Measurements from ENCODE around the gene PNRC1.
A peak's percentile ranks its signal among the peaks of the same experiment; 100 is the strongest.
"Not testable (repeated sequence)": the region's sequence is repeated elsewhere in the genome, so short reads cannot be mapped to it uniquely, and the experiment has no call there.

The PNRC1 gene

DNA sequence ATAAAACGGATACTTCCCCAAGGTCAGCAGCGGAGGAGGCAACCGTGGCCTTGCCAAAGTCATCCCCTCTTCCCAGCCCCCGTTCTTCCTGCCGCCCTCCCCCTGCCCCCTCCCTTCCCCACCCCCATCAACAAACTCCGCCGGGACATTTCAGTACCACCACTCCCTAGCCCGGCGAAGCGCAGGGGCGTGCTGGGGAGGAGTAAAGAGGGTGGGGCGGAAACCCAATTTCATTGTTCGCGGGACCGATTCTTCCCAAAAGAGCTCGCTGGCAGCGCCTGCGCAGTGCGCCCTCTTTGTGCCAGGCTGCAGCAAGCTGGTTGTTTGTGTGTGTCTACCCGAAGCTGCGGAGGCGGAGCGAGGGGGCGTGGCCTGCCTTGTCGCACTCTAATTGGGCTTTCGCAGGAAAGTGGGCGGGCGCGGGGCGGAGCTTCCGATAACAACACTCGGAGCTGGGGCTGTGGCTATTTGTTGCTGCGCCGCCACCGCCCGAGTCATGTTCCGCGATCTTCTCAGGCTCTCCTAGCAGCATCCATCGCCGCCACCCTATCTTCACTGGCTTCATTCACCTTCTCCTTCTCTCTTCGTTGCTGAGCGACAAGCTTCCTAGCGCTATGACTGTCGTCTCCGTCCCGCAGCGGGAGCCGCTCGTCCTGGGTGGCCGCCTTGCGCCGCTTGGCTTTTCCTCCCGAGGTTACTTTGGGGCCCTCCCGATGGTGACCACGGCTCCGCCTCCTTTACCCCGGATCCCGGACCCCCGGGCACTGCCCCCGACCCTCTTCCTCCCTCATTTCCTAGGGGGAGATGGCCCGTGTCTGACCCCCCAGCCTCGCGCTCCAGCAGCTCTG lies at the start of gene PNRC1:
TSS of gene PNRC1 (plus strand) at position 471 of the 848 bp plus-strand sequence. CDS start at position 615, 144 bp downstream.
- DNase-seq (ENCODE audit: low read depth in 2 of 3, low spot score in 1 of 3) = peak; percentile 99 to 100 (median 100)

DNA sequence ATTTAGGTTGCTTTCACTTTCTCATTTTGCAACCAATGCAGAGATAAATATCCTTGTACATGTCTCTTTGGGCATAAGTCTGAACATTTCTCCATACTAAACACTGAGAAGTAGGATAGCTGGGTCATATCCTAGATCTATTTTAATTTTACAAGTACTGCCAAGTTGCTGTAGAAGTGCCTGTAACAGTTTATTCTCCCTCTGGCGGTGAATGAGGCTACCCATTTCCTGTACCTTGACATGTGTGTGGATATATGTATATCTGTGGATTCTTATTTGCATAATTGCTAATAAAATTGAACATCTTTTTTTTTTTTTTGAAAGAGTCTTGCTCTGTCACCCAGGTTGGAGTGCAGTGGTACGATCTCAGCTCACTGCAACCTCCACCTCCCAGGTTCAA lies 48.0 kb upstream of the PNRC1 start:
- no peak for DNase-seq (ENCODE audit: low read depth in 2 of 3, low spot score in 1 of 3)

DNA sequence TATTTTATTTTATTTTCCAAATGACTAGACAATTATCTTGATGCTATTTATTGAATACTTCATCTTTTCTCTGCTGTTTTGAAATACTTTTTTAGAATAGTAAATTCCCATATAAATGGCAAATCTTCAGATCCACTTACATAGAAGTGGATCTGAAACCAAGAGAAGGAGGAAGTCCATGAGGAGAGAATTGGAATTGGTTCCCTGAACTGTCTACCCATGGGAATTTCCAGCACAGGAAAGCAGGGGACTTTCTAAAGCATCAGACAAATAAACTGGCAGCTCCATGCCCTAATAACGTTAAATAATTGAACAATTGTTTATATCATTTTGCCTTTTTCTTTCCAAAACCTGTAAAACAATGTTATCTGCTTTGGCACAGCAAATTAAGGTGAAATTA lies 47.1 kb upstream of the PNRC1 start:
- no peak for DNase-seq (ENCODE audit: low read depth in 2 of 3, low spot score in 1 of 3)

DNA sequence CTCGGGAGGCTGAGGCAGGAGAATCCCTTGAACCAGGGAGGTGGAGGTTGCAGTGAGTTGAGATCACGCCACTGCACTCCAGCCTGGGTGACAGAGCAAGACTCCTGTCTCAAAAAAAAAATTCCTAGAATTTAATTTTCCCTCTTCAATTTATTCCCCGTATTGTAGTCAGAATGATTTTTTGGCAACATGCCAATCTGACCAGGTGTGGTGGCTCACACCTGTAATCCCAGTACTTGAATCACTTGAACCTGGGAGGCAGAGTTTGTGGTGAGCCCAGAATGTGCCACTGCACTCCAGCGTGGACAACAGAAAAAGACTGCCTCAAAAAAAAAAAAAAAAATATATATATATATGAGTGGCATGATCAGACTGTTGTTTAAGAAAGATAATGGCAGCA lies 46.4 kb upstream of the PNRC1 start:
- DNase-seq (ENCODE audit: low read depth in 2 of 3, low spot score in 1 of 3) = not testable (repeated sequence)

DNA sequence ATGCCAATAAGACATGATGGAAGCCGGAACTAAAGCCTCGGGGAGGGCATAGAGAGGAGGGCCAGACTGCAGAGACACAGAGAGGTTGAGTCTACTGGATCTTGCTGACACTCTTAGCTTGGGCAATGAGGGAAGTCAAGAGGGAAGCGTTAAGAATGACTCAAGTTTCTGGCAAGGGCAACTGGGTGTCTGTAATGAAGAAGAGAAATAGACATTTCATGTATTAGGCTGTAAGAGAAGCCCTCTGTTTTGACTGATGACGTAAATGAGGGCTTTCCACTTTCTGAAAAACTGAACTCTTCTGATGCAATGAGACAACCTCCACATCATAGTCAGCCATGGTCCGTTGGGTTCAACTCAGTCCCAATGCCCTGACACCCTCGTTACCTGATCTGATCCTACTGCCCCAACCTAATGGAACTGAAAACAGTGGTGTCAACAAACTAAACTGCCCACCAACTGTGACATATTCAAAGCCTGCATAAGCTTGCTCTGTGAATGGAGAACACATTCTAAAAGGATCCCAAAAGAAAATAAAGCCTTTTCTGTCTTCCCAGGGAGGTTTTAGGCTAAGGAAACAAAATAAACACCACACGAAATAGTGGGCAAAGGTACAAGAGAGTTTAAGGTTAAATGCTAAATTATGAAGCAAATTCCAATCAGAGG lies 45.8 kb upstream of the PNRC1 start:
- DNase-seq (ENCODE audit: low read depth in 2 of 3, low spot score in 1 of 3) = no peak

DNA sequence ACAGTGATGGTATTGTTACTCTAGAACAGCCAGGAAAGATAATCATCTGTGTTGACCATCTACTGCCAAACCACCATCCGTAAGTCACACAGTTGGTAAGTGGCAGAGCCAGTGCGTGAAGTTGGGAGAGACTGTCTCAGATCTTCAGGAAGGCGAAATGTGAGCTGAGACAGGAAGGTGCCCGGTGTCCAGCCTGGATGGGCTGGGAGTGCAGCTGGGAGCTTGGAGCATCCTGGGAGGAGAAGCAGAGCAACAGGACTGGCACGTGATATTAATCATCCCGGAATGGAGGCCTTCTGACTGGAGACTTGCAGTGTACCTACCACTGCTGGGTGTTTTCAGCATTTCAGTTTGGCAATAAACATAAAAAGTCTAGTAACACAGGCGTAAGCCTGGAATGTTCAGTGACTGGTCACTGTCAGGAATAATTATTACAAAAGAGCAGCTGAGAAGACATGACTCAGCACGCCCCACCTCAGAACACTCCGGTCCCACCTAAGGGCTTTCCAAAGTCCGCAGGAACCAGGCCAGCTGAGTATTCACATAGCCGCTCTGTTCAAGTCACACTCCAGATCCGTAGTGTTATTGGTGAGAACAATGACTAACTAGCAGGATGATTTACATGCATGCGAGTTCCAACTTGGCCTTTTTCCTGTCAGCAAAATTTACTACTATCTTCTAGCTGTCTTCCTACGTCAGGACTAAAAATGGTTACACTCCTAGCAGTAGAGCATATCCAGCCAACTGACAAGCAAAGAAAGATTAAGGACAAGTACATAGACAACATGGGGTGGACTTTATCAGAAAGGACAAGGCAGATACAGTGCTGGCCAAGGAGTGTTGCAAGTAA lies 45.1 kb upstream of the PNRC1 start:
- DNase-seq (ENCODE audit: low read depth in 2 of 3, low spot score in 1 of 3) = no peak

DNA sequence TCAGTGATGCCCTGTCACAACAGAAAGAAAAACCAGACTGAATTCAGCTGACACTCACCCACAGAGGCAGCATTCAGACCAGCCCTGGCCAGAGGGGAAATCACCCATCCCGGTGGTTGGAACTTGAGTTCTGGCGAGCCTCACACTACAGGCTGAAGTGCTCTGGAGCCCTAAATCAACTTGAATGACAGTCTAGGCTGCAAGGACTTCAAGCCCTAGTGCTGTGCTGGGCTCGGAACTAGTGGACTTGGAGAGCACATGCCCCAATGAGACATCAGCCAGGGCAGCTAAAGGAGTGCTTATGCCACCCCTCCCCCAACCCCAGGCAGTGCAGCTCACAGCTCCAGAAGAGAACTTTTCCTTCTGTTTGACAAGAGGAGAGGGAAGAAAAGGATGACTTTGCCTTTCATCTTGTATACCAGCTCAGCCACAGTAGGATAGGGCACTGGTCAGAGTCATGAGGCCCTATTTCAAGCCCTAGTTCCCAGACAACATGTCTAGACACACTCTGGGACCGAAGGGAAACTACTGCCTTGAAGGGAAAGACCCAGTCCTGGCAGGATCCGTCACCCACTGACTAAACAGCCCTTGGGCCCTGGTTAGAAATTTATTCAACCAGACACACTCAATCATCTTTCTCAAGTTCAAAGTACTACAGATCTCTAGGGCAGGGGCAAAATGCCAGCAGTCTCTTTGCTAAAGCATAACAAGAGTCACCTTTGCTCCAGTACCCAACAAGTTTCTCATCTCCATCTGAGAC lies 43.2 kb upstream of the PNRC1 start:
- DNase-seq (ENCODE audit: low read depth in 2 of 3, low spot score in 1 of 3) = no peak

DNA sequence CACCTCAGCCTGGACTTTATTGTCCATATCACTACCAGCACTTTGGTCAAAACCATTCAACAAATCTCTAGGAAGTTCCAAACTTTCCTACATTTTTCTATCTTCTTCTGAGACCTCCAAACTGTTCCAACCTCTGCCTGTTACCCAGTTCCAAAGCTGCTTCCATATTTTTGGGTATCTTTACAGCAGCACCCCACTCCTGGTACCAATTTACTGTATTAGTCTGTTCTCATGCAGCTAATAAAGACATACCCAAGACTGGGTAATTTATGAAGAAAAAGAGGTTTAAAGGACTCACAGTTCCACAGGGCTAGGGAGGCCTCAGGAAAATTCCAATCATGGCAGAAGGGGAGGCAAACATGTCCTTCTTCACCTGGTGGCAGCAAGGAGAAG lies 42.7 kb upstream of the PNRC1 start:
- not testable (repeated sequence) for DNase-seq (ENCODE audit: low read depth in 2 of 3, low spot score in 1 of 3)

DNA sequence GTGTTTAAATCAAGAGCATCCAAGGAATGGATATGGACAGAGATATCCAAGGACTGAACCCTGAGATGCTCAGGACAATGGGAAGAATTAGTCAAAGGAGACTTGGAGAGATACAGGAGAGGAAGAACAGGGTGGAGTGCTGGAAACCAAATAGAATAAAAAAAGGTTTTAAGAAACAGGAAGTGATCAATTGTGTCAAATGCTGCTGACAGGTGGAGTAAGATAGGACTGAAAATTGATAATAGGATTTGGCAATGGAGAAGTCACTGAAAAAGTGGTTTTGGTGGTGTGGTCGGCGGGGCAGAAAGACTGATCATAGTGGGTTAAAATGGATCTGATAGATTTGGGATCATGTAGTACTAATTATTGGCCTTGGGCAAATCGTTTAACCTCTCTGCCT lies 37.9 kb upstream of the PNRC1 start:
- DNase-seq (ENCODE audit: low read depth in 2 of 3, low spot score in 1 of 3) = no peak

DNA sequence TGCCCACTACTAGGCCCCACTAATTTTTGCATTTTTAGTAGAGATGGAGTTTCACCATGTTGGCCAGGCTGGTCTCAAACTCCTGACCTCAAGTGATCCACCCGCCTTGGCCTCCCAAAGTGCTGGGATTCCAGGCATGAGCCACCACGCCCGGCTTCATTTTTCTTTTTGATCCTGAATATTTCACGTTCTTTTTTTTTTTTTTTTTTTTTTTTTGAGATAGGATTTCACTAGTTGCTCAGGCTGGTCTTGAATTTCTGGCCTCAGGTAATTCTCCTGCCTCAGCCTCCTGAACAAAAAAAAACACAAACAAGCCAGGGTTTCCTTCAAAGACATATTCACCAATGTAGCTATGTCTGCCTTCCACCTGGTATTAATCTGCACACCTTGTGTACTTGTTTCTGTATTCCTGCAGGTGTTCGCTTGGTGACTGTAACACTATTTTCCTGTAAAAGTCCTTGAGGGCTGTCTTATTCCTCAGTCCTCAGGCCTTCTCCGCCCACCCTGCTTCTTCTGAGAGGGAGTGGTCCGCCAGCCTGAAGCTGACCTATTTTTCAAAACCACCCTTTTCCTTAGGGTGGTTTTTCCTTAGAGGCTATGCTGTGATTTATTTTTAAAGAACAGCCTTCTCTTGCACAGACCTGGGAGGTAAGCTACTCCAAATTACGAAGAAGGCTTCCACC lies 36.1 kb upstream of the PNRC1 start:
- no peak for DNase-seq (ENCODE audit: low read depth in 2 of 3, low spot score in 1 of 3)

DNA sequence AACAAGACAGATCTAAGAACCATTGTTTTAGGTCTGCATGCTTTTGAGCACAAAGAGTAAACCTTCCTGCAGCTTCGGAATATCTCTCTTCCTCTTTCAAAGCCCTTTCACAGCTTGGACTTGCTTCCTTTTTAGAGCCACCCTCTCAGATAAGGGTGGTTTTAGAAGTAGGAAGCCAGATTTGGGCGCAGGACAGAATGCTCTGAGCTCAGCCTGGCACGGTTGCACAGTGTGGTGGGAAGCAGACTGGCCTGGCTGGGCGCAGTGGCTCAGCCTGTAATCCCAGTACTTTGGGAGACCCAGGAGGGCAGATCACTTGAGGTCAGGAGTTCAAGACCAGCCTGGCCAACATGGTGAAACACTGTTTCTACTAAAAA lies 35.6 kb upstream of the PNRC1 start:
- DNase-seq (ENCODE audit: low read depth in 2 of 3, low spot score in 1 of 3) = no peak

DNA sequence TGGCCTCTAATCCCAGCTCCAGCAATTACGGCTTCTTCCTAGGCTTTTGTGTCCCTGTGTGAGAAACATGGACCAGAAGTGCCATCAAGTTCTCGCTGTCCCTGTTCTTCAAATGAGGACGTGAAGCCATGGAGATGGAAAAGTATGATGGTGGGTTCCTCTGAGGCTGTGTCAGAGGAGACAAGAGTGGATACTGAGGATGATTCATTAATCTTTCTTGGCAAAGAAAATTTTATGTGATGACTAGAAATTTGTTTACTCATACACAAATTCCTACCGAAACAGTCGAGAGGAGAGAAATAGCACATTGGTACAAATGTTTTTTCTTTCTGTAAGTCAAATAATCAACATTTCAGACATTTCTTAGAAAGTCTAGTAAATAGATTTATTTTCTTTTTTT lies 35.0 kb upstream of the PNRC1 start:
- DNase-seq (ENCODE audit: low read depth in 2 of 3, low spot score in 1 of 3) = no peak

DNA sequence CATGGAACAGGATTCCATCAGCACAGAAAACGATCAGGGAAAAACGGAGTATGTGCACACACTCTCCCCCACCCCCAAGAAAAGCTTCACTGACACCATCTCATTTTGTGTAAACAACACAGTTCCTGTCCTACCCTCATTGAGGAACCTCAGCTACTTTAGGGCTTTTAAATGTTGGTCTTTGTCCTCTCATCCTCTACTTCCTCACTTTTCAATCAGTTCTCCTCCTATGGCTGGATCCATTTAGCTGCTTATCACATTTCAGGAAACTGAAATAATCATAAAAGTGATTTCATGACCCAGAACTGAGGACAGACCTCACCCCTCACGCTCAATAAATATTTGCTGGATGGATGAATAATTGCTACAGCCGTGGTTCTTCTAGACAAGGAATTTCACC lies 33.1 kb upstream of the PNRC1 start:
- no peak for DNase-seq (ENCODE audit: low read depth in 2 of 3, low spot score in 1 of 3)

DNA sequence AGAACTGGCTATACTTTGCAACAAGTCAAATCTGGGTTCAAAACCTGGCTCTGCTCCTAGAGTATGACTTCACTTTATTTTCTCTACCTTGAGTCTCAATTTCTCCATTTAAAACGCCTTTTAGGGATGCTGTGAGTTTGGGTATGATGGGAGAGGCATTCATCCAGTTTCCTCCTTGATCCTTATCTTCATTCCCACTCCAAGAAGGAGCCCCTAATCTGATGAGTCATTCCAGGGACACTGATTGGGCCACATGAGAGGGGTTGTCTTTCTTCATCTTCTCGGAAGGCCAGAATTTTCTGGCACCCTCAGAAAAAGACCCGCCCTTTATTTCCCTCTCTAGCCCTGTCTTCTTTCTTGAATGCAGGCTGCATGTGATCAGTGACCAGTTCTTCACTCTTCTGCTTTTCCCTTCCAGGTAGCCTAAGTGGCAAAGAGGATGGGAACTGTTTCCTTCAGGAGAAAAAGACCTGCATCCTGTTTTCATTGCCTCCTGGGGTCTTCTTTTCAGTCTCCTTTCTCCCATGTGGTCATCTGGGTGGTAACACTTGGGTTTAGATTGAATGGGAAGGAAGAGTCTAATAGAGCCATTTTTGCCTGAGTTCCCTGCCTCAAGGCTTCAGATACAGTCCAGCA lies 32.1 kb upstream of the PNRC1 start:
- DNase-seq (ENCODE audit: low read depth in 2 of 3, low spot score in 1 of 3) = no peak

DNA sequence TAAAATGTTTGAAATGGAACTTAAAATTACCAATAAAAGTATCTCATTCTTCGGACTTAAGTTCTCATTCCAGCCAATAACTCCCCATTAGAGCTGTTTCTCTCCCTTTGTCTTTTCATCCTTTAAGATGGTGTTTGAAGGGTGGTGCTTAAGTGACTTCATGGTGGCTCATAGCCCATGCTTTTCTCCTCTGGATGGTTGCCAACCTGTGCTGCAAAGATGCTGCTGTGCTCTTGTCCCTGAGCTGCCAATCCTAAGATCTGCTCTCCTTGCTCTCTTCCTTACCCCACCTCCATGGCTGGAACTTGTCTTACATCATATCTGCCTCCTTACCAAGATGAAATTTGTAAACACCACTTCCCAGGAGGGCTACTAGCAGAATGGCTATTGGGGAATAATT lies 31.6 kb upstream of the PNRC1 start:
- no peak for DNase-seq (ENCODE audit: low read depth in 2 of 3, low spot score in 1 of 3)

DNA sequence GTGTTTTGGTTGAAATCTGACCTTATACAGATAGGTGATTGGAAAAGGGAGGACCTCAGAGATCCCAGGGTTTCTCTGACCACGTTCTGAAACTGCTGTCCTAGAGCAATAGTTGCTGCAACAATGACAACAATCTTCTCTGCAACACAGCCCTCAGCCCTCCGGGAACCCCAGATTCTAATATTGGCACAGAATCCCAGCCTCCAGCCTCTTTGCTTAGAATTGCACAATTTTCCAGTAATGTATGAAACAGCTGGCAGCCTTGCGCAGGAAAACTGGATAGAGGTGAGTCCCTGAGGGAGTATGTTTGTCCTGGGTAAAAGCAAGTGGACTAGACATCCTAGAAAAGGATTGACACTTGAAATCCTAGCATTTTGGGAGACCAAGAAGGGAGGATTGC lies 30.4 kb upstream of the PNRC1 start:
- DNase-seq (ENCODE audit: low read depth in 2 of 3, low spot score in 1 of 3) = no peak

DNA sequence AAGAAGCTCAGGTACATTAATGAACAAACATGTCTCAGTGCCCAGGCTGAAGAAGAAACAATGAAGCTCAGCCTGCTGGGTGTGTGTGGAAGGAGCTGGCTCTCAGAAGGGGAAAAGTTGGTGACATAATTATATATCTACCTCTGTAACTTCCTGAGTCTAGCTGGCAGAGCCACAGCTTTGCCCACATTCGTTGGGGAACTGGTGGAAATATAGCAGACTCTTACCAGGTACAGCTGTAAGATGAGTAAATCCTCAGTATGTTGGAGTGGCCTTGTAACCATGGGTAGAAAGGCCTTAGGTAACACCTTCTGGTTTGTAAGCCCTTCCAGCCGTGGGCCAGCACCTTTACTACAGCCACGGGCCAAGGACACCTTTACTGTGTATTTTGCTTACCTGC lies 29.9 kb upstream of the PNRC1 start:
- DNase-seq (ENCODE audit: low read depth in 2 of 3, low spot score in 1 of 3) = no peak

DNA sequence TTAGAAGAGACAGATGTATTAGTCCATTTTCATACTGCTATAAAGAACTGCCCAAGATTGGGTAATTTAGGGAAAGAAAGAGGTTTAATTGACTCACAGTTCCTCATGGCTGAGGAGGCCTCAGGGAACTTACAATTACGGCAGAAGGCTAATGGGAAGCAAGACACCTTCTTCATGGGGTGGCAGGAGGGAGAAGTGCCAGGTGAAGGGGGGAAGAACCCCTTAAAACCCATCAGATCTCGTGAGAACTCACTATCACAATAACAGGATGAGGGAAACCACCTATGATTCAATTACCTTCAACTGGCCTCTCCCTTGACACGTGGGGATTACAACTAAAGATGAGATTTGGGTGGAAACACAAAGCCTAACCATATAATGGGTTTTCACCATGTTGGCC lies 28.9 kb upstream of the PNRC1 start:
- DNase-seq (ENCODE audit: low read depth in 2 of 3, low spot score in 1 of 3) = no peak

DNA sequence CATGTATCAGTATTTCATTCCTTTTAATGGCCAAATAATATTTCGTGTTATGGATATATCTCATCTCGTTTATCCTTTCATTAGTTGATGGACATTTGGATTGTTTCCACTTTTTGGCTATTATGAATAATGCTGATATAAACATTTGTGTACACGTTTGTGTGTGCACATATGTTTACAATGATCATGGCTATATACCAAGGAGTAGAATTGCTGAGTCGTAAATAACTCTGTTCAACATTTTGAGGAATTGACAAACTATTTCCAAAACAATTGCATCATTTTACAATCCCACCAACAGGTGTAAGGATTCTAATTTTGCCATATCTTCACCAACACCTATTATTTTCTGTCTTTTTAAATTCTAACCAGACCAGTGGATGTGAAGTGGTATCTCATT lies 26.3 kb upstream of the PNRC1 start:
- no peak for DNase-seq (ENCODE audit: low read depth in 2 of 3, low spot score in 1 of 3)

DNA sequence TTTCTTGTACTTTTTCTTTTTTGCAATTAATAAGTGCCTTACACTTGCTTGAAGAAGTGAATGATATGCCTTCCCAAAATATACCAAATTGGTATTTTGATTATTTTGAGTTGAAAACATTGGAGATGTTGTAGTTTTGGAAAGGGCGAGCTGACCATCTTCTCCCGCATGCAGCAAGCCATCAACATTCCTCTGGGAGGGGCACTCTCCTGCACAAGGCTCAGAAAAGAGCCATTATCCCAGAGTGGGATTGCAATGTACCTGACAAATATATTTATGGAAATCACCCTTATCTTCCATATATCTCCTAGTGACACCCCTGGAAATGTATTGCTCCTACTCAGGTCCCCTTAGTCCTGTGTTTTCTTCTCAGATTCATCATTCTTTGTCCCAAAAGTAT lies 22.8 kb upstream of the PNRC1 start:
- DNase-seq (ENCODE audit: low read depth in 2 of 3, low spot score in 1 of 3) = no peak

All from stimulated activated CD4-positive, alpha-beta T cell treated with anti-CD3 and anti-CD28 coated beads, Interleukin-12 subunit alpha, Interleukin-12 subunit beta, amount 100 ng/mL, for 48 hours (primary cell).